T-helper 17 cell (primary cell): Measurements from ENCODE around the gene FAM81A. TPM values are rescaled to one million over a fixed set of nuclear protein-coding genes. Genes with fewer than 3 reads are reported as not detected.
A peak's percentile ranks its signal among the peaks of the same experiment; 100 is the strongest.
"Not testable (repeated sequence)": the region's sequence is repeated elsewhere in the genome, so short reads cannot be mapped to it uniquely, and the experiment has no call there.

Experiments used
- ATAC-seq: fragments of 150-1000 bp; cut with Tn5 transposase; 2 replicates; pipeline ENCODE4 v1.10.0; 2021; ENCODE audit warnings: mild to moderate bottlenecking, moderate library complexity
- DNase-seq, 3 donors: peaks; one replicate each; pipeline versions ENCODE4 v3.0.0 to v3.0.0-alpha.2; 2020 to 2021
- H3K9me3 ChIP-seq: one replicate; pipeline ENCODE4 v1.7.0; 2013; ENCODE audit warnings: low read length, mild to moderate bottlenecking; ENCODE audit not compliant: control insufficient read depth, poor library complexity, severe bottlenecking
- H3K27ac Mint-ChIP-seq: one replicate; pipeline ENCODE4 v1.8.0; 2022; ENCODE audit warnings: mild to moderate bottlenecking, moderate library complexity, mixed read lengths
- H3K27me3 Mint-ChIP-seq: one replicate; pipeline ENCODE4 v1.8.0; 2022; ENCODE audit warnings: mixed read lengths
- H3K36me3 Mint-ChIP-seq: one replicate; pipeline ENCODE4 v1.8.0; 2022; ENCODE audit warnings: low read depth, mixed read lengths
- H3K4me1 Mint-ChIP-seq: one replicate; pipeline ENCODE4 v1.8.0; 2022; ENCODE audit warnings: mild to moderate bottlenecking, mixed read lengths
- H3K4me3 Mint-ChIP-seq: one replicate; pipeline ENCODE4 v1.8.0; 2022; ENCODE audit warnings: mild to moderate bottlenecking, moderate library complexity, mixed read lengths
- total RNA-seq, 4 donors: library from RNA in 2 of 4; stranded (reverse) in 2 of 4; gene quantifications; one replicate each; pipeline ENCODE4 v1.2.3 and lab custom pipeline; 2022 to 2026

Gene FAM81A
- total RNA-seq, 2 donors from 2014 or later: not detected

DNA sequence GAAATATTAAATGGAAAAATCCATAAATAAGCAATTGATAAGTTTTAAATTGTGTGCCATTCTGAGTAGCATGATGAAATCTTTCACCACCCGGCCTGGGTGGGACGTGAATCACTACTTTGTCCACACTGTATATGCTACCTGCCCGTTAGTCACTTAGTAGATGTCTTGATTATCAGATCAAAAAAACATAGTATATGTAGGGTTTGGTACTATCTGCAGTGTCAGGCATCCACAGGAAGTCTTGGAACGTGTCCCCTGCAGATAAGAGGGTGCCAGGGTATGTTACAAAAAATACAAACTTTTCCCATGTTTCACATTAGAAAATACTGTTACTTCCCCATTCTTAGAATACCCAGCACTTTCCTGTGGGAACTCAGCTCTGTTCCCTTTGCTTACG lies 35.2 kb downstream of the FAM81A start:
- DNase-seq (no peak), ATAC-seq (no peak)
- Mint-ChIP-seq H3K27me3 (peaks cover 38% of the 10 kb centered on the region), H3K27ac (no peak overlapping the region), H3K36me3 (peaks cover 2% of the 10 kb centered on the region), H3K4me3 (no peak overlapping the region), H3K4me1 (no peaks in the 10 kb centered on the region)
- no peaks in the 10 kb centered on the region for H3K9me3 ChIP-seq

DNA sequence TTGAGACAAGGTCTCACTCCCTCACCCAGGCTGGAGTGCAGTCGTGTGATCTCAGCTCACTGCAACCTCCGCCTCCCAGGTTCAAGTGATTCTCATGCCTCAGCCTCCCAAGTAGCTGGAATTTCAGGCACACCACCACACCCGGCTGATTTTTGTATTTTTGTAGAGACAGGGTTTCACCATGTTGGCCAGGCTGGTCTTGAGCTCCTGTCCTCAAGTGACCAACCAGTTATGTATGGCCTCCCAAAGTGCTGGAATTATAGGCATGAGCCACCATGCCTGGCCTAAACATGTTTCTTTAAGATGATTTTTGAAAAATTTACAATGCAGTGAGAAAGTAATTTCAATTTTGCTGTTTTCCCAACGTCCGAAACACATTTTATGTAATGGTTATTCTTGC lies 37.2 kb downstream of the FAM81A start:
- H3K27ac Mint-ChIP-seq, DNase-seq, H3K4me1 Mint-ChIP-seq, H3K9me3 ChIP-seq, H3K4me3 Mint-ChIP-seq, ATAC-seq, H3K36me3 Mint-ChIP-seq: not testable (repeated sequence)
- peaks cover 52% of the 10 kb centered on the region for H3K27me3 Mint-ChIP-seq

DNA sequence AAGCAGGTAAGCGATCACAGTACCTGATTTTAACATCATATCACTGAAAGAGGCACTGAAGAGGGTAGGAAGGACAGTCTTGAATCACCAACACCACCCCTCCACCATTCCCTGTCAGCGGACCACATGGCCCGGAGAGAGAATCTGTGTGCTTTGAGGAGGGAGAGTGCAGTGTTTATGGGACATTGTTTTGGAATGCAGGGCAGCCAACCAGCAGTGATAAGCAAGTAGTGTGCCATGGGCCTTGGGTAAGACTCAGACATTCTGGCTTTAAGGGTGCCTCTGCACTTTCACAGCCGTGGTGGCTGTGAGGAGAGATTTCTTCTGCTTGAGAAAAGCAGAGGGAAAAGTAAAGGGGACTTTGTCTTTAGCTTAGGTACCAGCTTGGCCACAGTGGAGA lies 46.4 kb downstream of the FAM81A start:
- Mint-ChIP-seq H3K36me3 (peaks cover 7% of the 10 kb centered on the region), H3K4me3 (peak overlapping the region; percentile 31), H3K27ac (no peak overlapping the region), H3K4me1 (no peaks in the 10 kb centered on the region), H3K27me3 (peaks cover 52% of the 10 kb centered on the region)
- H3K9me3 ChIP-seq: no peaks in the 10 kb centered on the region
- no peak for ATAC-seq
- no peak for DNase-seq

DNA sequence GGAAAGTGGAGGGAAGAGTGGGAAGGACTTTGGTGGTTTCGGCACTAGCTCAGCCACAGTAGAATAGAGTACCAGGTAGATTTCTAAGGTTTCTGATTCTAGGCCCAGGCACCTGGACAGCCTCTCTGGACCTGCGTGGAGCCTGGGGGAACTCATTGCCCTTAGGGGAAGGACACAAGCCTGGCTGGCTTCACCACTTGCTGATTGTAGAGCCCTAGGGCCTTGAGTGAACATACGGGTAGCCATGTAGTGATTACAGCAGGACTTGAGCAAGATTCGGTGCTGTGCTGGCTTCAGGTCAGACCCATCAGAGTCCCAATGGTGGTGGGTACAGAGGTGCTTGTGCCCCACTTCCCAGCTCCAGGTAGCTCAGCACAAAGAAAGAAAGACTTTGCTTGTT lies 47.0 kb downstream of the FAM81A start:
- Mint-ChIP-seq H3K36me3 (peaks cover 4% of the 10 kb centered on the region), H3K4me1 (no peaks in the 10 kb centered on the region), H3K27me3 (peaks cover 46% of the 10 kb centered on the region), H3K27ac (no peak overlapping the region), H3K4me3 (no peak overlapping the region)
- H3K9me3 ChIP-seq: no peaks in the 10 kb centered on the region
- ATAC-seq (no peak), DNase-seq (no peak)

DNA sequence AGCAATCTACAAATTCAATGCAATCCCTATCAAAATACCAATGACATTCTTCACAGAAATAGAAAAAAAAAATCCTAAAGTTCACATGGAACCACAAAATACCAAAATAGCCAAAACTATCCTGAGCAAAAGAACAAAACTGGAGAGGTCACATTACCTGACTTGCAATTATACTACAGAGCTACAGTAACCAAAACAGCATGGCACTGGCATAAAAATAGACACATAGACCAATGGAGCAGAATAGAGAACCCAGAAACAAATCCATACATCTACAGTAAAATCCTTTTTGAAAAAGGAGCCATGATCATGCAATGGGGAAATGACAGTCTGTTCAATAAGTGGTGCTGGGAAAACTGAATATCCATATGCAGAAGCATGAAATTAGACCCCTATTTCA lies 51.5 kb downstream of the FAM81A start:
- not testable (repeated sequence) for H3K4me1 Mint-ChIP-seq, H3K4me3 Mint-ChIP-seq, H3K9me3 ChIP-seq, H3K36me3 Mint-ChIP-seq, H3K27ac Mint-ChIP-seq, DNase-seq, ATAC-seq
- peaks cover 31% of the 10 kb centered on the region for H3K27me3 Mint-ChIP-seq

DNA sequence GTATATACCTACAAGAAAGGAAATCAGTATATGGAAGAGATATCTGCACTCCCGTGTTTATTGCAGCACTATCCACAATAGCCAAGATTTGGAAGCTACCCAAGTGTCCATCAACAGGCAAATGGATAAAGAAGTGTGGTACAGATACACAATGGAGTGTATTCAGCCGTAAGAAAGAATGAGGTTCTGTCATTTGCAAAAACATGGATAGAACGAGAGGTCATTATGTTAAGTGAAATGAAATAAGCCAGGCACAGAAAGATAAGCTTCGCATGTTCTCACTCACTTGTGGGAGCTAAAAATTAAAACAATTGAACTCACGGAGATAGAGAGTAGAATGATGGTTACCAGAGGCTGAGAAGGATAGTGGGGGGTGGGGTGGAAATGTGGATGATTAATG lies 53.1 kb downstream of the FAM81A start:
- DNase-seq: no peak
- ATAC-seq: no peak
- no peaks in the 10 kb centered on the region for H3K9me3 ChIP-seq
- peaks cover 4% of the 10 kb centered on the region for H3K36me3 Mint-ChIP-seq
- no peak overlapping the region for H3K4me3 Mint-ChIP-seq
- peaks cover 3% of the 10 kb centered on the region for H3K4me1 Mint-ChIP-seq
- peaks cover 16% of the 10 kb centered on the region for H3K27me3 Mint-ChIP-seq
- H3K27ac Mint-ChIP-seq: no peak overlapping the region

DNA sequence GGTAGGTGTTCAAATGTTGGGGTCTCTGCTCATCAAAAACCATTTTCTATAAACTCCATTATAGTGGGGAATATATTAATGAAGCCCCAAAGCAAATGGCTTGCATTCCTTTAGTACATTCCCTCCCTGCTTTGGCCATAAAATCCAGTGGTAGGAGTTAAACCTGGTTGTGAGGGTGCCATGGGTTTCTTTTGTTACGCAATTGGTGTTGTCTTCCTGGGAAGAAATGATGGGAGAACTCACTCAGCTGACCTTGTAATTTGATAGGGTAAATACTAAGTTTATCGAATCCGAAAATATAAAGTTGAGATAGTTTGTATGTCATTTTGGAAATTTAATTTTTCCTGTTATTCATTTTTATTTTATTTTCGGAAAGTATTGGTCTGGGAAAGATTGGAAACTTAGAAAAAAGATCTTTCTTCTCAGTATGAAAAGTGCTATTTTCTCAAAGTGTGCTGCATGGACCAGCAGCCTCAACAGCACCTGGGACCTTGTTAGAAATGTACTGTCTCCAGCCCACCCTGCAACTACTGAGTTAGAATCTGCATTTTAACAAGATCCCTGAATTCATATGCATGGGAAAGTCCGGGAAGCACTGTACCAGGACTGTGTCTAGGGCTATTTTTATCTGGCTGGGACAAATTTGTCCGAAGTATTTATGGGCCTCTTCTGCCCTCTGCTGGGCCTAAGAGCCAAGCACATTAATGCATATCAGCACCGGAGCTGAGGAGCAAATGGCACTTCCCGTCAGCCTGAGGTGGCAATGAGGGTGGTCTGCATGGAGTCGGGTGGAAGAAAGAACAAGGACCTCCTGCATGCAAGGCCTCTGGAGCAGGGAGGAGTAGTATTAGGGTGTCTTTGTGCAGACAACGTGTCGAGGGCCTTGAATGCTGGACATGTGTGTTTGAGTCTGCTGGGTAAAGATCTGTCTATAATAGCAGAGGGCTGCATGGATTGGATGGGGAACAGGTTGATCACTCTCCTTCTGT lies 54.7 kb downstream of the FAM81A start:
- peak; percentile 75 for ATAC-seq
- peaks cover 2% of the 10 kb centered on the region for H3K36me3 Mint-ChIP-seq
- H3K4me1 Mint-ChIP-seq: peaks cover 3% of the 10 kb centered on the region
- no peaks in the 10 kb centered on the region for H3K9me3 ChIP-seq
- peak overlapping the region; percentile 12 for H3K4me3 Mint-ChIP-seq
- peaks cover 6% of the 10 kb centered on the region for H3K27me3 Mint-ChIP-seq
- H3K27ac Mint-ChIP-seq: no peak overlapping the region
- peak; percentile 22 to 32 (median 25) for DNase-seq

DNA sequence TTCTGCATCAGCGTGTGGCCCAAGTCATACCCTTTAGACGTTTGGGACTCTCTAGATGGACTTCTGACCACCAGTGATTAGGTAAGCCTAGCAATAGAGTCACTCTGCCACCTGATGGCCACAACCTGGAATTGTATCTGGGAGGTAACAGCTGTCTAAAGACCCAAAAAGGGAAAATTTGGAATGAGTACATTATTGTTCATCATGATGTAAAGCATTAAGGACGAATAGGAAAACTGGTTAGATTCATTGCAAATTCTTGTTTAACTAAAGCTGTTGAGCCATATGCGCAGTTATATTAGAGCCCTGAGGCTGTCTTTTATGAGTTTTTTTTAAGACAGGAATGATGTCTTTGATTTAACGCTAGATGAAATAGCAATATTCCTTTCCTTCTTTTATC lies 63.6 kb downstream of the FAM81A start:
- no peak for DNase-seq
- H3K4me3 Mint-ChIP-seq: no peak overlapping the region
- H3K27ac Mint-ChIP-seq: no peak overlapping the region
- H3K27me3 Mint-ChIP-seq: peaks cover 22% of the 10 kb centered on the region
- H3K36me3 Mint-ChIP-seq: peaks cover 2% of the 10 kb centered on the region
- no peak for ATAC-seq
- no peaks in the 10 kb centered on the region for H3K9me3 ChIP-seq
- peaks cover 2% of the 10 kb centered on the region for H3K4me1 Mint-ChIP-seq

DNA sequence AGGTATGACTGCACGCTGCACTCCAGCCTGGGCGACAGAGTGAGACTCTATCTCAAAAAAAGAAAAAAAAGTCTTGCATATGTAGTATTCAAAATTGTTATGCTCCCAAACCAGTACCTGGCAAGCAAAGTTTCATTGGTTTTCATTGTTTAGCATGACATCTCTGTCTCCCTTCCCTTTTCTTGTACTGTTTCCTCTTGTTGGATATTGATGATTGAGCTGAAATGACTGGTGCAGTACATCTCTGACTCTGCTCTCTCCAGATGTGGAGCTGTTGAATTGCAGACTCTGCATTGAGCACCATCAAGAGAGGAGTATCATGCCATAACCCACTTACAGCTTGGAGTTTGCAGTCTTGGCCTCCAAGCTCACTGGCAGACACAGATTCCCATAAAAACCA lies 77.2 kb downstream of the FAM81A start:
- H3K9me3 ChIP-seq: no peaks in the 10 kb centered on the region
- no peak for ATAC-seq
- H3K4me3 Mint-ChIP-seq: no peak overlapping the region
- DNase-seq: no peak
- H3K27me3 Mint-ChIP-seq: peaks cover 5% of the 10 kb centered on the region
- H3K27ac Mint-ChIP-seq: no peak overlapping the region
- H3K4me1 Mint-ChIP-seq: peaks cover 17% of the 10 kb centered on the region
- H3K36me3 Mint-ChIP-seq: no peaks in the 10 kb centered on the region

DNA sequence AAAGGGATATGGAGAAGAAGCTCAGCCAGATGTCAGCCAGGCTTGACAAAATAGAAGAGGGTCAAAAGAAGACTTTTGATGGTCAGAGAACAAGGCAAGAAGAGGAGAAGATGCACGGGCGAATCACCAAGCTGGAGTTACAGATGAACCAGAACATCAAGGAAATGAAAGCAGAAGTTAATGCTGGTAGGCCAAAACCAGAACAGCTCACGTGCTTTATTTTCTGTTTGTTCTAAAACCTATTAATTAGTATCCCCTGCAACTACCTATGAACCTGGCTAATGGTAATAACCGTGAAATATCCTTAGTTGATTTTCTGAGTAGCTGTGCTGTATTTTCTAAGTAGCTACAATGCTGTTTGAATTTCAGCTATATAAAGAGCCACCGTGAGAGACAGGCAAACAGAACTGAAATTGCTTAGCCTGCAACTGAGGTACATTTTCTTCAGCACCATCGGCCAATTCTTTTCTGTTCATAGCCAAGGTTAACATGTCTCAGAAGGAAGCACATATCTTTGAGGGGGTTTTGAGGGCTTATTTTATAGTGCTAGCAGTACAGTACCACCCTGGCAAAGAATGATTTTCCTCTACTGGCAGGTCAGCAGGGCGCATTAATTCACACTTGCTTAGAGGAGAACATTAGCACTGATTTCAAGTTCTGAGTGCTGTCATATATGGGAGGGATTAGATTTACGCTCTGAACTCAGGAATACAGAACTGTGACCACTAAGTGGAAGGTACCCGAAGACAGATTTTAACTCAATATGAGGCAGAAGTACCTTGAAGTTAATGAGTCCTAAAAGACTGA lies 78.9 kb downstream of the FAM81A start:
- no peaks in the 10 kb centered on the region for H3K27me3 Mint-ChIP-seq
- H3K4me1 Mint-ChIP-seq: peaks cover 15% of the 10 kb centered on the region
- no peaks in the 10 kb centered on the region for H3K36me3 Mint-ChIP-seq
- H3K27ac Mint-ChIP-seq: no peak overlapping the region
- H3K4me3 Mint-ChIP-seq: no peak overlapping the region
- DNase-seq (no peak), ATAC-seq (no peak)
- H3K9me3 ChIP-seq: no peaks in the 10 kb centered on the region

DNA sequence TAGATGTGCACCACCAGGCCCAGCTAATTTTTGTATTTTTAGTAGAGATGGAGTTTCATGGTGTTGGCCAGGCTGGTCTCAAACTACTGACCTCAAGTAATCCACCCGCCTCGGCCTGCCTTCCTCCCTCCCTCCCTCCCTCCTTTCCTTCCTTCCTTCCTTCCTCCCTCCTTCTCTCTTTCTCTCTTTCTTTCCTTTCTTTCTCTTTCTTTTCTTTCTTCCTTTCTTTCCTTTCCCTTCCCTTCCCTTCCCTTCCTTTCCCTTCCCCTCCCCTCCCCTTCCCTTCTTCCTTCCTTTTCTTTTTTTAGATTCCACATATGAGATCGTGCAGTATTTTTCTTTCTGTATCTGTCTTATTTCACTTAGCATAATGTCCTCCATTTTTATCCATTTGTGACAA lies 81.3 kb downstream of the FAM81A start:
- no peak overlapping the region for H3K4me3 Mint-ChIP-seq
- peaks cover 4% of the 10 kb centered on the region for H3K27me3 Mint-ChIP-seq
- H3K4me1 Mint-ChIP-seq: peaks cover 27% of the 10 kb centered on the region
- ATAC-seq (no peak), DNase-seq (no peak)
- H3K27ac Mint-ChIP-seq: no peak overlapping the region
- H3K36me3 Mint-ChIP-seq: no peaks in the 10 kb centered on the region
- no peaks in the 10 kb centered on the region for H3K9me3 ChIP-seq

DNA sequence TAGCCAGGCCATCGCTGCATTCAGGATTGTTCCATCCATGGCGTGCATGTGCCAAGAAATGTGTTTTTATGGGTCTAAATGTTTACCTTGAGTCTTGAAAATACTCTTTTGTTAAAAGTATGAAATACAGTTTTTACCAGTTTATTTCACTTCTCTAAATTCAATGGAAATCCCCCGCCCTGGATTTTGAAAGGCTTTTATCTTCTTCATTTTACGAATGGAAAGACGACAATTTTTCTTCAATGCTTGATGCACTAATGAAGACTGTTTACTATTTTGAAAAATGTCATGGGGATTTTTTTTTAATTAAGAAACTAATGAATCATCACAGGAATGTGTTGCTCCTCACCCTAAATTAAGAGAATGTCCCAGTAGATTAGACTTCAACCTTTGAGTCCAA lies 83.5 kb downstream of the FAM81A start:
- H3K4me1 Mint-ChIP-seq: peaks cover 27% of the 10 kb centered on the region
- ATAC-seq: no peak

DNA sequence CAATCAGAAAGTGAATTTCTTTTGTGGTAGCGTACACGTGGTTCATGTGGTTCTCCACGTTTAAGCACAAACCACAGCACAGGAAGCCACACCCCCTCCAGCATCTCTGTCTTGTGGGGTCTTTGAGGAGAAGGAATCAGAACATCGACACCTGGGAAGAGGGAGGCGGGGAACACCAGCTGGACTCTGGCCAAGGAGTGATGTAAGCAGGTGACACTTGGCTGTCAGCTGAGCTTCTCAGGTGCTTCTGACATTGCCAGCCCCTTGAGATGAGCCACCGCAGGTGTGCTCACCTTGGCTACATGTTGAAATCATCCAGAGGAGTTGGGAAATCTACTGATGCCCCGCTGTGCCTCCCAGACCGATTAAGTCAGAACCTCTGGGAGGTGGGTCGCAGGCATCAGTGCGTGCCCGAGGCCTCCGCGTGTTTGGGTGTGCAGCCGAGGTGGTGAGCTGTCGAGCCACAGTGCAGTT lies 85.0 kb downstream of the FAM81A start:
- ATAC-seq (peak; percentile 88), DNase-seq (peak in 1 of 3 donors; percentile 20)
- Mint-ChIP-seq H3K27me3 (peaks cover 6% of the 10 kb centered on the region), H3K27ac (peak overlapping the region; percentile 75), H3K4me3 (peak overlapping the region; percentile 67), H3K4me1 (peaks cover 22% of the 10 kb centered on the region), H3K36me3 (no peaks in the 10 kb centered on the region)
- no peaks in the 10 kb centered on the region for H3K9me3 ChIP-seq

More for the DNA sequence above, 83.5 kb downstream of the FAM81A start:
- H3K36me3 Mint-ChIP-seq: no peaks in the 10 kb centered on the region
- no peak overlapping the region for H3K4me3 Mint-ChIP-seq
- no peak overlapping the region for H3K27ac Mint-ChIP-seq
- no peaks in the 10 kb centered on the region for H3K9me3 ChIP-seq
- DNase-seq: no peak
- H3K27me3 Mint-ChIP-seq: peaks cover 6% of the 10 kb centered on the region
